HepG2 (cell line): ENCODE data around the gene EIF5A. TPM values are rescaled to one million over a fixed set of nuclear protein-coding genes. Genes with fewer than 3 reads are reported as not detected.

Experiments
- PRDM15 ChIP-seq: sonication (generic); formaldehyde crosslinking; IDR thresholded peaks from 2 replicates; pipeline ENCODE4 v1.4.0; 2020; ENCODE audit warnings: missing genetic modification reagents
- TBX3 ChIP-seq: fragments of 450-650 bp; IDR thresholded peaks from 2 replicates; pipeline ENCODE4 v1.6.1; 2017; ENCODE audit warnings: antibody characterized with exemption, mild to moderate bottlenecking, inconsistent platforms, borderline replicate concordance
- ZBTB40 ChIP-seq, 2 experiments: fragments of 450-650 bp in 1 of 2; sonication (generic) in 1 of 2; formaldehyde crosslinking in 1 of 2; IDR thresholded peaks; 2 replicates each; pipeline versions ENCODE4 v1.6.1 to v1.8.0; 2016 to 2022; ENCODE audit warnings: antibody characterized with exemption in 1 of 2, mild to moderate bottlenecking in 1 of 2, missing genetic modification reagents in 1 of 2
- ZMAT3 ChIP-seq: sonication (generic); formaldehyde crosslinking; conservative IDR thresholded peaks from 2 replicates; pipeline ENCODE4 v1.7.0; 2021; ENCODE audit warnings: missing genetic modification reagents
- ZNF501 ChIP-seq: sonication (generic); formaldehyde crosslinking; IDR thresholded peaks from 2 replicates; pipeline ENCODE4 v1.5.1; 2020; ENCODE audit warnings: mild to moderate bottlenecking, moderate library complexity, missing genetic modification reagents
- ZNF512B ChIP-seq: sonication (generic); formaldehyde crosslinking; IDR thresholded peaks from 2 replicates; pipeline ENCODE4 v1.5.1; 2020; ENCODE audit warnings: missing genetic modification reagents, mild to moderate bottlenecking, borderline replicate concordance
- ZNF704 ChIP-seq: sonication (generic); formaldehyde crosslinking; IDR thresholded peaks from 2 replicates; pipeline ENCODE4 v1.8.1; 2023; ENCODE audit warnings: mild to moderate bottlenecking, inconsistent platforms, moderate library complexity, missing genetic modification reagents, borderline replicate concordance
- ZNF768 ChIP-seq: sonication (generic); formaldehyde crosslinking; IDR thresholded peaks from 2 replicates; pipeline ENCODE4 v1.4.0; 2020; ENCODE audit warnings: missing genetic modification reagents
- ZNF772 ChIP-seq: sonication (generic); formaldehyde crosslinking; IDR thresholded peaks from 2 replicates; pipeline ENCODE4 v1.5.0; 2020; ENCODE audit warnings: mild to moderate bottlenecking, missing genetic modification reagents
- polyA plus RNA-seq, 8 experiments: library from polyadenylated mRNA; depleted of rRNA in 3 of 8; stranded (reverse) in 7 of 8; unstranded in 1 of 8; fragments of >200 nt; fragmentation: Illumina TruSeq in 4 of 8; extraction: Trizol in 4 of 8; gene quantifications; 2 replicates each; pipeline versions ENCODE4 v1.2.1 to v1.2.3, GENCODE V29; 2011 to 2016; ENCODE audit warnings: low read depth in 4 of 8, missing spikeins in 1 of 8, mixed read lengths in 1 of 8; ENCODE audit not compliant: insufficient read depth in 1 of 8
- total RNA-seq, 5 experiments: library from RNA; depleted of rRNA; stranded (reverse); fragments of >200 nt; fragmentation: Illumina TruSeq; extraction: Trizol; gene quantifications; 2 replicates each; pipeline ENCODE4 v1.2.3, GENCODE V29; 2016; ENCODE audit warnings: low read depth in 1 of 5

EIF5A gene
- total and polyA plus RNA-seq, 2 of the 13 experiments (the other 11 are each of a cell fraction or from before 2014, with no cell fraction given), result 319 to 337 TPM

- TF ChIP-seq PRDM15 (CRISPR knock-in tag), result no peak
- no peak for TF ChIP-seq ZBTB40 (IDR thresholded peaks at IDR 0.05)
- TF ChIP-seq ZBTB40 (CRISPR knock-in tag; IDR thresholded peaks at IDR 0.05), result no peak; the same call in 1 of the 2 replicates
- no peak for TF ChIP-seq ZNF768 (CRISPR knock-in tag)
- TF ChIP-seq ZNF772 (CRISPR knock-in tag), result peak; percentile 89
- TF ChIP-seq ZMAT3, result peak; percentile 84; the same call in 1 of the 2 replicates
- no peak for TF ChIP-seq ZNF512B (CRISPR knock-in tag)
- TF ChIP-seq ZNF501 (CRISPR knock-in tag), result peak; percentile 33; the same call in 1 of the 2 replicates
- TF ChIP-seq TBX3, result peak; percentile 81
- TF ChIP-seq ZNF704 (CRISPR knock-in tag), result peak; percentile 38; the same call in 1 of the 2 replicates
These were observed 22.1 kb downstream of the EIF5A start (continued) for GRCh38 chr17:7329374-7329996.
